ENCODE data around the gene MS4A2. TPM values are rescaled to one million over a fixed set of nuclear protein-coding genes. Genes with fewer than 3 reads are reported as not detected.

The MS4A2 gene
- polyA plus RNA-seq, 3 donors, result 0.19 to 0.26 TPM; not detected in 1

- Histone ChIP-seq H3K9me3 (replicated peaks in 1 of 2; ENCODE audit: control insufficient read depth in 1 of 2, insufficient read depth in 1 of 2, low read length in 2 of 2) (no peaks in the 10 kb centered on the region), H3K4me1 (ENCODE audit: control insufficient read depth in 1 of 2, insufficient read depth in 2 of 2, low read length in 2 of 2) (peaks cover 7 to 9% of the 10 kb centered on the region in 2 donors), H3K4me3 (replicated peaks in 1 of 3; ENCODE audit: low read depth in 2 of 3, low read length in 3 of 3) (no peak overlapping the region), H3K4me2 (replicated peaks; ENCODE audit: extremely low read depth, low read length, poor library complexity, severe bottlenecking) (no peak overlapping the region), H3K27ac (ENCODE audit: low read depth in 1 of 2, low read length in 2 of 2) (no peak overlapping the region), H3K9ac (ENCODE audit: insufficient read depth, low read length, poor library complexity, severe bottlenecking) (no peak overlapping the region), H3K27me3 (ENCODE audit: control insufficient read depth in 2 of 2, insufficient read depth in 2 of 2, low read length in 2 of 2) (no peaks in the 10 kb centered on the region), H3K79me2 (ENCODE audit: insufficient read depth, low read length) (no peaks in the 10 kb centered on the region), H3K36me3 (replicated peaks in 1 of 2; ENCODE audit: control insufficient read depth in 1 of 2, insufficient read depth in 2 of 2, low read length in 2 of 2) (no peaks in the 10 kb centered on the region), H4K20me1 (ENCODE audit: insufficient read depth, low read length) (no peaks in the 10 kb centered on the region), H2AFZ (ENCODE audit: insufficient read depth, low read depth, low read length, poor library complexity, severe bottlenecking) (no peak overlapping the region)
- H3K27ac Mint-ChIP-seq, result no peak overlapping the region
- peaks cover 20% of the 10 kb centered on the region for H3K4me1 Mint-ChIP-seq
- no peaks in the 10 kb centered on the region for H3K36me3 Mint-ChIP-seq
- no peak for TF ChIP-seq CTCF (IDR thresholded peaks at IDR 0.05)
- intact Hi-C loops (cut with micrococcal nuclease), result no loop called here
- peaks cover 0 to 5% (median 0%) of the 10 kb centered on the region in 3 donors for H3K27me3 Mint-ChIP-seq (ENCODE audit: low read depth in 3 of 3)
- DNase-seq, result no peak
- 92% methylated on average over 3 of the region's 3 CpGs for WGBS (ENCODE audit: insufficient coverage)
- peaks cover 0 to 5% (median 0%) of the 10 kb centered on the region in 7 donors for H3K9me3 Mint-ChIP-seq
- H3K4me3 Mint-ChIP-seq, result no peak overlapping the region
Measured at GRCh38 chr11:60143768-60144167, 55.3 kb downstream of the MS4A2 start.

GRCh38 chr11:60145677-60146076, 57.2 kb downstream of the MS4A2 start:
- Histone ChIP-seq H4K20me1 (ENCODE audit: insufficient read depth, low read length) (no peaks in the 10 kb centered on the region), H3K4me1 (ENCODE audit: control insufficient read depth in 1 of 2, insufficient read depth in 2 of 2, low read length in 2 of 2) (peaks cover 7 to 9% of the 10 kb centered on the region in 2 donors), H2AFZ (ENCODE audit: insufficient read depth, low read depth, low read length, poor library complexity, severe bottlenecking) (no peak overlapping the region), H3K36me3 (replicated peaks in 1 of 2; ENCODE audit: control insufficient read depth in 1 of 2, insufficient read depth in 2 of 2, low read length in 2 of 2) (no peaks in the 10 kb centered on the region), H3K27me3 (ENCODE audit: control insufficient read depth in 2 of 2, insufficient read depth in 2 of 2, low read length in 2 of 2) (no peaks in the 10 kb centered on the region), H3K79me2 (ENCODE audit: insufficient read depth, low read length) (no peaks in the 10 kb centered on the region), H3K9me3 (replicated peaks in 1 of 2; ENCODE audit: control insufficient read depth in 1 of 2, insufficient read depth in 1 of 2, low read length in 2 of 2) (no peaks in the 10 kb centered on the region), H3K27ac (ENCODE audit: low read depth in 1 of 2, low read length in 2 of 2) (no peak overlapping the region), H3K4me2 (replicated peaks; ENCODE audit: extremely low read depth, low read length, poor library complexity, severe bottlenecking) (no peak overlapping the region), H3K9ac (ENCODE audit: insufficient read depth, low read length, poor library complexity, severe bottlenecking) (no peak overlapping the region), H3K4me3 (replicated peaks in 1 of 3; ENCODE audit: low read depth in 2 of 3, low read length in 3 of 3) (no peak overlapping the region)
- no peak for TF ChIP-seq CTCF (IDR thresholded peaks at IDR 0.05)
- WGBS (ENCODE audit: insufficient coverage), result no CpG with 5 or more reads among the region's 3 CpGs
- Mint-ChIP-seq H3K4me1 (peaks cover 23% of the 10 kb centered on the region), H3K36me3 (no peaks in the 10 kb centered on the region), H3K9me3 (peaks cover 0 to 6% (median 2%) of the 10 kb centered on the region in 7 donors), H3K27ac (no peak overlapping the region), H3K4me3 (no peak overlapping the region), H3K27me3 (ENCODE audit: low read depth in 3 of 3) (peaks cover 0 to 5% (median 0%) of the 10 kb centered on the region in 3 donors)
- DNase-seq, result no peak
- intact Hi-C loops (cut with micrococcal nuclease), result no loop called here

Other genes starting within 250 kb of the MS4A2 start
- gene CBLIF, start 243.2 kb upstream of the MS4A2 start, polyA plus RNA-seq, result not detected
- gene TCN1, start 222.2 kb upstream of the MS4A2 start, polyA plus RNA-seq, result not detected
- not detected for gene OOSP3, start 209.9 kb upstream of the MS4A2 start, polyA plus RNA-seq
- gene OOSP1, start 150.2 kb upstream of the MS4A2 start, polyA plus RNA-seq, result not detected
- not detected for gene OOSP4A, start 124.6 kb upstream of the MS4A2 start, polyA plus RNA-seq
- gene OOSP4B, start 71.5 kb upstream of the MS4A2 start, polyA plus RNA-seq, result not detected
- not detected for gene OOSP2, start 48.3 kb upstream of the MS4A2 start, polyA plus RNA-seq
- gene MS4A3, start 32.0 kb upstream of the MS4A2 start, polyA plus RNA-seq, result under 1 TPM in 1 of 3 donors, not detected in 2; 0.26 TPM
- 1,000 to 10,000 TPM in 2 of 3 donors, 100 to 1,000 TPM in 1; 978 to 3,009 (median 2,353) TPM for gene MS4A6A, start 94.4 kb downstream of the MS4A2 start, polyA plus RNA-seq
- 10 to 100 TPM in 1 of 3 donors, 1 to 10 TPM in 1, under 1 TPM in 1; 1.00 to 10.2 (median 1.1) TPM for gene MS4A4E, start 154.5 kb downstream of the MS4A2 start, polyA plus RNA-seq
- 10 to 100 TPM; 19.2 to 41.8 (median 27.4) TPM for gene MS4A4A, start 192.0 kb downstream of the MS4A2 start, polyA plus RNA-seq
- gene MS4A6E, start 238.6 kb downstream of the MS4A2 start, polyA plus RNA-seq, result not detected